ENCODE measurements around the gene GSTM4. TPM values are rescaled to one million over a fixed set of nuclear protein-coding genes. Genes with fewer than 3 reads are reported as not detected.

GSTM4 gene
- total RNA-seq, 1 experiment from 2014 or later = 24.6 TPM

- no peak overlapping the region for H3K18ac ChIP-seq (ENCODE audit: insufficient read length, low read depth, low read length)
- H3K9ac ChIP-seq (ENCODE audit: extremely low read depth, insufficient read length, low read length) = no peak overlapping the region
- H2AK5ac ChIP-seq (ENCODE audit: insufficient read length, low read length) = no peak overlapping the region
- H3K36me3 Mint-ChIP-seq (ENCODE audit: insufficient read depth in 1 of 3, low read depth in 3 of 3) = peaks cover 14 to 32% (median 29%) of the 10 kb centered on the region in 3 experiments; a peak in 6 of 7 replicates
- H3K56ac ChIP-seq (ENCODE audit: insufficient read length, low read depth, low read length) = no peak overlapping the region
- no peak overlapping the region for H4K91ac ChIP-seq (ENCODE audit: insufficient read length, low read depth, low read length)
- no peaks in the 10 kb centered on the region for H3K79me1 ChIP-seq (ENCODE audit: insufficient read depth, low read depth, low read length, poor library complexity, severe bottlenecking)
- H2BK120ac ChIP-seq (ENCODE audit: low read depth, low read length, poor library complexity, severe bottlenecking) = no peak overlapping the region
- WGBS (ENCODE audit: extremely low coverage, insufficient read length, low lambda C conversion rate) = no CpG with 5 or more reads among the region's 17 CpGs
- no peak overlapping the region for H2BK5ac ChIP-seq (ENCODE audit: insufficient read length, low read length)
- no peak overlapping the region for H2AFZ ChIP-seq (ENCODE audit: low read length)
- no peaks in the 10 kb centered on the region for H3K9me3 Mint-ChIP-seq
- no peak overlapping the region for H3K4ac ChIP-seq (ENCODE audit: low read depth, low read length)
- peak; percentile 29 for DNase-seq
- H4K8ac ChIP-seq (replicated peaks; ENCODE audit: insufficient read length, low read depth, low read length) = no peak overlapping the region
- no peak overlapping the region for H3K14ac ChIP-seq (ENCODE audit: insufficient read depth, low read length)
- no peaks in the 10 kb centered on the region for H3K9me3 ChIP-seq (ENCODE audit: control insufficient read depth, low read depth, low read length)
- no peak overlapping the region; a peak in 1 of 7 replicates for H3K27ac Mint-ChIP-seq
- peaks cover 15 to 32% of the 10 kb centered on the region in 2 experiments for H3K4me1 Mint-ChIP-seq
- peaks cover 12% of the 10 kb centered on the region for H3K23me2 ChIP-seq (ENCODE audit: insufficient read length, low read depth, low read length, poor library complexity, severe bottlenecking)
- no peak overlapping the region for H3K27ac ChIP-seq (ENCODE audit: insufficient read length, low read depth, low read length)
- no peak overlapping the region for H4K5ac ChIP-seq (ENCODE audit: insufficient read length, low read depth, low read length)
- H2BK20ac ChIP-seq (ENCODE audit: low read depth, low read length, poor library complexity, severe bottlenecking) = no peak overlapping the region
- H3T11ph ChIP-seq (ENCODE audit: low read length) = no peak overlapping the region
- peaks cover 2% of the 10 kb centered on the region for H4K20me1 ChIP-seq (ENCODE audit: control insufficient read depth, insufficient read depth, insufficient read length)
- H3K4me3 Mint-ChIP-seq = no peak overlapping the region
- no peak overlapping the region for H2BK15ac ChIP-seq (ENCODE audit: low read depth, low read length)
- H3K27me3 ChIP-seq (ENCODE audit: insufficient read depth, low read length) = no peaks in the 10 kb centered on the region
- H3K4me2 ChIP-seq (ENCODE audit: insufficient read depth, insufficient read length, low read length) = no peak overlapping the region
- H3K23ac ChIP-seq (ENCODE audit: insufficient read length, low read depth, low read length) = no peak overlapping the region
- TF ChIP-seq CTCF (conservative IDR thresholded peaks at IDR 0.05) = no peak
- no peaks in the 10 kb centered on the region; the same call in 1 of the 2 replicates for H3K27me3 Mint-ChIP-seq (ENCODE audit: low read depth)
- H3K4me1 ChIP-seq (ENCODE audit: insufficient read depth, low read length) = no peaks in the 10 kb centered on the region
- H3K79me2 ChIP-seq (ENCODE audit: insufficient read depth, low read length) = peaks cover 6% of the 10 kb centered on the region; the same call in 1 of the 2 replicates
- no peak overlapping the region for H2BK12ac ChIP-seq (ENCODE audit: insufficient read length, low read depth, low read length)
These were observed 31.5 kb upstream of the GSTM4 start for GRCh38 chr1:109624201-109625010.

All from H9 (cell line).